ENCODE results near the gene CEACAM21. TPM values are rescaled to one million over a fixed set of nuclear protein-coding genes. Genes with fewer than 3 reads are reported as not detected.
A peak's percentile ranks its signal among the peaks of the same experiment; 100 is the strongest.

Gene CEACAM21
- total RNA-seq, 1 donor from 2014 or later = 12.0 TPM

DNA sequence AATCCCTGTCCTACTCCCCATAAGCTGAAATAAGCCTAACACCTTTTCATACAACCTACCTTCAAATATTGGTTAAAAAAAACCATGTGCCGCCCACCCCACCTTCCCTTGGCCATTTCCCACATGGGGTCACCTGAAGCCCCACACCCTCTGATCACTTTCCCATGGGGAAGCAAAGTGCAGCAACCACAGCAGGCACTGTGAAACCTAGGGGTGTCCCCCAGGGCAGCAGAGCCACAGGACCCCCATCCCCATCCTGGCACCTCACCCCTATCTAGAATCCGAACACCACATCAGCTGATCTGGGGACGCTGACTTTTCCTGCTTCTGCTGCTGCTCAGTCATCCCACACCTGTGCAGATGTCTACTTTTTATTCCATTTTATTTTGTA is 19.9 kb downstream of the CEACAM21 start:
- CTCF ChIA-PET = interaction anchor here (0.8 to 2.0 kb wide), 6 partner anchors 19 to 391 kb away, joined by 3 to 11 read pairs (median 4); partner anchors contain the start of genes CEACAM21 and DMAC2
- POLR2A ChIA-PET = no interaction called here
- DNase-seq = no peak

DNA sequence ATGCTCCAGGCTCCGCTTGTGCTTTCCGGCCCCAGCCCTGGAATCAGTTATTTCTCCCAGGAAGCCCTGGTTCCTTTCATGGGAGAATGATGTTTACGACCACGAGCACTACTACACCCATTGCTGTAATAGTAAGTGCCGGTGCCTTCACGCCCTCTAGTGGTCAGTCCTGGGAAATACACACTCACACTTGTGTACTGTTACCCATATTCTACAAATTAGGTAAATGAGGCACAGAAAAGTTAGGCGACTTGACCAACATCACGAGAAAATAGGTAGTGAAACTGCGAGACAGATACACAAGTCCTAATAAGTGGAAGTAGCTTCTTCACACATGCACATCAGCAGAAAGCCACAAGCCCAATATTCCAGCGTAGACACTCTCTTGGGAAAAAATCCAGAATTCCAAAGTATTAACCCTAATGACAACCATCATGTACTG is 21.7 kb downstream of the CEACAM21 start:
- Mint-ChIP-seq H3K4me1 (peaks cover 11% of the 10 kb centered on the region), H3K9me3 (no peaks in the 10 kb centered on the region), H3K27me3 (peaks cover 3% of the 10 kb centered on the region), H3K36me3 (ENCODE audit: low read depth) (no peaks in the 10 kb centered on the region), H3K4me3 (no peak overlapping the region), H3K27ac (peak overlapping the region; percentile 75)
- intact Hi-C loops (cut with micrococcal nuclease) = loop anchor here (1.0 kb wide), 1 partner anchor 34 kb away; no protein-coding TSS in a partner anchor
- ATAC-seq (ENCODE audit: low read depth) (peak; percentile 90), DNase-seq (peak; percentile 25)
- ChIA-PET CTCF (interaction anchor here (0.9 to 2.0 kb wide), 11 partner anchors 9 to 393 kb away, joined by 3 to 10 read pairs (median 5); partner anchors contain the start of gene CEACAM21), POLR2A (interaction anchor here (0.9 kb wide), 1 partner anchor 34 kb away, joined by 4 read pairs; no protein-coding TSS in a partner anchor)
- TF ChIP-seq, protein P1, sequence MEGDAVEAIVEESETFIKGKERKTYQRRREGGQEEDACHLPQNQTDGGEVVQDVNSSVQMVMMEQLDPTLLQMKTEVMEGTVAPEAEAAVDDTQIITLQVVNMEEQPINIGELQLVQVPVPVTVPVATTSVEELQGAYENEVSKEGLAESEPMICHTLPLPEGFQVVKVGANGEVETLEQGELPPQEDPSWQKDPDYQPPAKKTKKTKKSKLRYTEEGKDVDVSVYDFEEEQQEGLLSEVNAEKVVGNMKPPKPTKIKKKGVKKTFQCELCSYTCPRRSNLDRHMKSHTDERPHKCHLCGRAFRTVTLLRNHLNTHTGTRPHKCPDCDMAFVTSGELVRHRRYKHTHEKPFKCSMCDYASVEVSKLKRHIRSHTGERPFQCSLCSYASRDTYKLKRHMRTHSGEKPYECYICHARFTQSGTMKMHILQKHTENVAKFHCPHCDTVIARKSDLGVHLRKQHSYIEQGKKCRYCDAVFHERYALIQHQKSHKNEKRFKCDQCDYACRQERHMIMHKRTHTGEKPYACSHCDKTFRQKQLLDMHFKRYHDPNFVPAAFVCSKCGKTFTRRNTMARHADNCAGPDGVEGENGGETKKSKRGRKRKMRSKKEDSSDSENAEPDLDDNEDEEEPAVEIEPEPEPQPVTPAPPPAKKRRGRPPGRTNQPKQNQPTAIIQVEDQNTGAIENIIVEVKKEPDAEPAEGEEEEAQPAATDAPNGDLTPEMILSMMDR (IDR thresholded peaks at IDR 0.05) = peak; percentile 88

More for the DNA sequence above, 19.9 kb downstream of the CEACAM21 start:
- H3K9me3 Mint-ChIP-seq = no peaks in the 10 kb centered on the region
- H3K27ac Mint-ChIP-seq = no peak overlapping the region
- no peak for ATAC-seq (ENCODE audit: low read depth)
- peaks cover 11% of the 10 kb centered on the region for H3K4me1 Mint-ChIP-seq
- TF ChIP-seq, protein P1 (IDR thresholded peaks at IDR 0.05) = no peak
- intact Hi-C loops (cut with micrococcal nuclease) = loop anchor here (1.0 to 2.0 kb wide), 5 partner anchors 20 to 392 kb away; partner anchors contain the start of gene CEACAM21
- no peak overlapping the region for H3K4me3 Mint-ChIP-seq
- H3K36me3 Mint-ChIP-seq (ENCODE audit: low read depth) = no peaks in the 10 kb centered on the region
- H3K27me3 Mint-ChIP-seq = peaks cover 8% of the 10 kb centered on the region

DNA sequence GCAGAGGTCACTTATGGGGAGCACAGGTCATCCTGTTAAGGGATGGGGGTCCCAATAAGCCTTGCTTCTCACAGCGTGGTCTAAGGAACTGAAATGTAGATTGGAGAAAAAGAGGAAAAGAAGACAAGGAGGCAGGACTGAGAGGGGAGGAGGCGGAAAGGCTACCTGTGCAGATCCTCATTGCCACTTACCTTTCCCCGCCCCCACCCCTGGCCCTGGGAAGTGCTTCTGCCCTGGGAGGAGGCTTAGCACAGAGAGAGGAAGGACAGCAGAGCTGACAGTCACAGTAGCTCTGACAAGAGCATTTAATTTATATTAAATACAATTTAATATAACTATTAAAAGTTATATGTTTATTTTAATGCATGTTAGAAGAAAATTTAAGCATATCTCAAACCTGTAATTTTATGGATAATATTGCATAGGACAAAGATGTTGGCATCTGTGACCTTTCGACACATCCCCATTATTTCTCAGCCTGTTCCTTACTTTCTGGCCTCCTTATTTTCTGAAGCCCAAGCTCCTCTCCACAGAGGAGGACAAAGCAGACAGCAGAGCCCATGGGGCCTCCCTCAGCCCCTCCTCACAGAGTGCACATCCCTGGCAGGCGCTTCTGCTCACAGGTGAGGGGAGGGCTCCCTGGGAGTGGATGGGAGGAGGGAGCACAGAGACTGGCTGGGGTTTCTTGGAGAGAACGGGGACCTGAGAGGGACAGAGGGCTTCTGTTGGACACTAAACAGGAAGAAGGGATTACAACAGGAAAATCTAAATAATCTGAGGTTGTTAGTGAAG is 23.4 kb downstream of the CEACAM21 start:
- Mint-ChIP-seq H3K27ac (no peak overlapping the region), H3K36me3 (ENCODE audit: low read depth) (no peaks in the 10 kb centered on the region), H3K4me3 (no peak overlapping the region), H3K4me1 (peaks cover 11% of the 10 kb centered on the region), H3K27me3 (peaks cover 3% of the 10 kb centered on the region), H3K9me3 (no peaks in the 10 kb centered on the region)
- TF ChIP-seq, protein P1 (IDR thresholded peaks at IDR 0.05) = no peak
- ChIA-PET CTCF (no interaction called here), POLR2A (interaction anchor here (1.0 kb wide), 1 partner anchor 11 kb away, joined by 3 read pairs; no protein-coding TSS in a partner anchor)
- intact Hi-C loops (cut with micrococcal nuclease) = no loop called here
- no peak for ATAC-seq (ENCODE audit: low read depth)
- no peak for DNase-seq

DNA sequence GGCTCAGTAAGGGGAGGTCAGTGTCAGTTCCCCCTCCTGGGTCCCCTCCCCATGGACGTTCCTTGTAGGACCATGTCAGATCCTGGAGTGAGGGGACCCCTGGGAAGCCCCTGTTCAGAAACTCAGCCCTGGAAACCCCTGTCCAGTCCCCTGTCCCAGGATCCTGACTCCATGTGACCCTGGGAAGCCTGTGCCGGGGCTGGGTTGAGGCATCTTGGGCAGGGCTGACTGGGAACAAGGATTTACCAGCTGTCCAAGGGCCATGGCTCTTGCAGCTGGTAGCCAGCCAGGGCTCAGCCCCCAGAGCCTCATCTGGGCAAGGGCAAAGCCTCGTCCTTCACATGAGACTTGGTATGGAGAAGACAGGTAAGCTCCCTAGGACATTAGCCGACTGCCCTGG is 25.8 kb downstream of the CEACAM21 start:
- TF ChIP-seq, protein P1 (IDR thresholded peaks at IDR 0.05) = no peak
- H3K27me3 Mint-ChIP-seq = peaks cover 2% of the 10 kb centered on the region
- intact Hi-C loops (cut with micrococcal nuclease) = no loop called here
- no peak overlapping the region for H3K4me3 Mint-ChIP-seq
- H3K36me3 Mint-ChIP-seq (ENCODE audit: low read depth) = no peaks in the 10 kb centered on the region
- H3K9me3 Mint-ChIP-seq = no peaks in the 10 kb centered on the region
- DNase-seq = no peak
- peaks cover 5% of the 10 kb centered on the region for H3K4me1 Mint-ChIP-seq
- ChIA-PET POLR2A (interaction anchor here (0.6 kb wide), 1 partner anchor 1463 kb away, joined by 6 read pairs; no protein-coding TSS in a partner anchor), CTCF (no interaction called here)
- no peak for ATAC-seq (ENCODE audit: low read depth)
- no peak overlapping the region for H3K27ac Mint-ChIP-seq

DNA sequence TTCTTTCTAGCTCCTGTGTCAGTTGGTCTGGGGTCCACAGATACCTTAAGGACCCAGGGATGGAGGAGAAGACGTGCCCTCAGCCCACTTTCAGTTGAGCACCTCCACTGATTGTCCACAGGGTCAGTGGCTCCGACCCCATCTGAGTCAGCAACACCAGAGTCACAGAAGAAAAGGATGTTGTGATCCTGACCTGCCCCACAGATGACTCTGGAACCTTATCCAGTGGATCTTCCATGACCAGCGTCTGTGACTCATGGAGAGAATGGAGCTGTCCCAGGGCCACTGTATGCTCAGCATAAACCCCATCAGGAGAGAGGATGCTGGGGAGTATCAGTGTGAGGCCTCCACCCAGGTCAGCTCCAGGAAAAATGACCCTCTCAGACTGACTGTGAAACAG is 28.9 kb downstream of the CEACAM21 start:
- CTCF ChIA-PET = no interaction called here
- Mint-ChIP-seq H3K4me3 (no peak overlapping the region), H3K36me3 (ENCODE audit: low read depth) (no peaks in the 10 kb centered on the region), H3K27me3 (peaks cover 10% of the 10 kb centered on the region), H3K27ac (no peak overlapping the region), H3K4me1 (no peaks in the 10 kb centered on the region), H3K9me3 (peaks cover 3% of the 10 kb centered on the region)
- ATAC-seq (ENCODE audit: low read depth) = no peak
- no peak for DNase-seq
- TF ChIP-seq, protein P1 (IDR thresholded peaks at IDR 0.05) = no peak
- POLR2A ChIA-PET = interaction anchor here (0.6 kb wide), 1 partner anchor 1766 kb away, joined by 4 read pairs; no protein-coding TSS in a partner anchor
- intact Hi-C loops (cut with micrococcal nuclease) = no loop called here

All from activated B cell treated with CpG ODN at 0.5 μM for 24 hours (primary cell).